Caco-2 (cell line): Measurements from ENCODE around the gene TEX35. TPM values are rescaled to one million over a fixed set of nuclear protein-coding genes. Genes with fewer than 3 reads are reported as not detected.

Source experiments
- BruUV-seq: library from RNA; stranded (reverse); fragments of 400-500 nt; replicated peaks from 2 replicates; lab custom pipeline; 2021; lab: Mats Ljungman, UMichigan
- CTCF ChIA-PET: fragments of 300-600 bp; sonication (Branson Sonifier 250); formaldehyde crosslinking; loops from one replicate; lab custom pipeline; 2022; ENCODE audit warnings: antibody characterized with exemption; lab: Charles Lee
- POLR2A ChIA-PET: fragments of 300-600 bp; sonication (Branson Sonifier 250); formaldehyde crosslinking; loops from one replicate; lab custom pipeline; 2022; ENCODE audit warnings: antibody characterized with exemption; lab: Charles Lee
- DNase-seq, 2 experiments: peaks; one replicate each; pipeline versions ENCODE4 v3.0.0 to v3.0.0-alpha.2; 2020 to 2022
- H3K27me3 ChIP-seq: replicated peaks from 2 replicates; pipeline ENCODE4 v1.6.0; 2011; ENCODE audit warnings: low read length; ENCODE audit not compliant: control insufficient read depth, insufficient read depth
- H3K36me3 ChIP-seq: 2 replicates; pipeline ENCODE4 v1.5.1; 2011; ENCODE audit warnings: low read length; ENCODE audit not compliant: control insufficient read depth, insufficient read depth
- H3K4me1 ChIP-seq: fragments of 250-450 bp; sonication (Bioruptor Pico); 2 replicates; pipeline ENCODE4 v1.5.1; 2020; ENCODE audit warnings: mild to moderate bottlenecking
- H3K4me3 ChIP-seq: 2 replicates; pipeline ENCODE4 v1.5.1; 2011; ENCODE audit warnings: low read depth, mild to moderate bottlenecking, control low read depth, low read length
- H3K9me3 ChIP-seq: fragments of 250-450 bp; sonication (Bioruptor Pico); 2 replicates; pipeline ENCODE4 v1.5.1; 2020; ENCODE audit warnings: mild to moderate bottlenecking, moderate library complexity
- H3K27ac Mint-ChIP-seq: one replicate; pipeline ENCODE4 v1.8.0; 2022; ENCODE audit warnings: mixed read lengths; ENCODE audit not compliant: unreplicated experiment
- H3K27me3 Mint-ChIP-seq: one replicate; pipeline ENCODE4 v1.8.0; 2022; ENCODE audit warnings: mixed read lengths; ENCODE audit not compliant: insufficient read depth, unreplicated experiment
- H3K36me3 Mint-ChIP-seq: one replicate; pipeline ENCODE4 v1.8.0; 2022; ENCODE audit warnings: mild to moderate bottlenecking, mixed read lengths; ENCODE audit not compliant: insufficient read depth, unreplicated experiment
- H3K4me1 Mint-ChIP-seq: one replicate; pipeline ENCODE4 v1.8.0; 2022; ENCODE audit warnings: low read depth, mixed read lengths; ENCODE audit not compliant: unreplicated experiment
- H3K4me3 Mint-ChIP-seq: one replicate; pipeline ENCODE4 v1.8.0; 2022; ENCODE audit warnings: mild to moderate bottlenecking, moderate library complexity, mixed read lengths; ENCODE audit not compliant: unreplicated experiment
- H3K9me3 Mint-ChIP-seq: one replicate; pipeline ENCODE4 v1.8.0; 2022; ENCODE audit warnings: mixed read lengths; ENCODE audit not compliant: unreplicated experiment
- CTCF ChIP-seq, 2 experiments: fragments of 200-600 bp in 1 of 2; IDR thresholded peaks; 1 replicate in 1 of 2; 2 replicates in 1 of 2; pipeline versions ENCODE4 v1.5.1 to v1.8.0; 2011 to 2022; ENCODE audit warnings: antibody characterized with exemption in 1 of 2, control low read depth in 1 of 2, inconsistent platforms in 1 of 2, low read depth in 1 of 2, low read length in 1 of 2, mild to moderate bottlenecking in 1 of 2, moderate library complexity in 1 of 2; ENCODE audit not compliant: insufficient read depth in 1 of 2, severe bottlenecking in 1 of 2, unreplicated experiment in 1 of 2
- intact Hi-C: fragments of 100-400 bp; cut with micrococcal nuclease; formaldehyde crosslinking; loops from one replicate; pipeline ENCODE4 v1.10.0; 2022; ENCODE audit not compliant: unreplicated experiment
- total RNA-seq: library from RNA; stranded (reverse); gene quantifications from 2 replicates; pipeline ENCODE4 v1.2.3, GENCODE V29; 2022

The TEX35 gene
- total RNA-seq, 1 experiment from 2014 or later = not detected

- Histone ChIP-seq H3K4me1 (peaks cover 8% of the 10 kb centered on the region; the same call in 1 of the 2 replicates), H3K4me3 (no peak overlapping the region), H3K36me3 (no peaks in the 10 kb centered on the region), H3K9me3 (no peaks in the 10 kb centered on the region), H3K27me3 (no peaks in the 10 kb centered on the region)
- Mint-ChIP-seq H3K27me3 (no peaks in the 10 kb centered on the region), H3K4me1 (peaks cover 11% of the 10 kb centered on the region), H3K36me3 (no peaks in the 10 kb centered on the region), H3K4me3 (no peak overlapping the region), H3K9me3 (no peaks in the 10 kb centered on the region), H3K27ac (no peak overlapping the region)
- POLR2A ChIA-PET = no interaction called here
- no peak for DNase-seq
- CTCF ChIA-PET = no interaction called here
- BruUV-seq = no TSS peak
- intact Hi-C loops = no loop called here
- TF ChIP-seq CTCF (IDR thresholded peaks at IDR 0.05; ENCODE audit: insufficient read depth in 1 of 2, low read depth in 1 of 2, low read length in 1 of 2, severe bottlenecking in 1 of 2, unreplicated experiment in 1 of 2) = no peak
These were observed 7.9 kb downstream of the TEX35 start for GRCh38 chr1:178520803-178521202.

- CTCF ChIA-PET = no interaction called here
- intact Hi-C loops = no loop called here
- H3K4me1 ChIP-seq = peaks cover 8% of the 10 kb centered on the region; the same call in 1 of the 2 replicates
These were observed 8.3 kb downstream of the TEX35 start for GRCh38 chr1:178521241-178521640.

GRCh38 chr1:178527117-178527516, 14.2 kb downstream of the TEX35 start:
- H3K4me3 Mint-ChIP-seq = no peak overlapping the region
- no TSS peak for BruUV-seq
- no peaks in the 10 kb centered on the region for H3K36me3 Mint-ChIP-seq
- Histone ChIP-seq H3K9me3 (no peaks in the 10 kb centered on the region), H3K4me1 (peaks cover 23% of the 10 kb centered on the region), H3K36me3 (no peaks in the 10 kb centered on the region), H3K27me3 (no peaks in the 10 kb centered on the region), H3K4me3 (no peak overlapping the region)
- H3K9me3 Mint-ChIP-seq = no peaks in the 10 kb centered on the region
- no peaks in the 10 kb centered on the region for H3K27me3 Mint-ChIP-seq
- CTCF ChIA-PET = interaction anchor here (0.6 to 1.0 kb wide), 5 partner anchors 8 to 476 kb away, joined by 3 read pairs; no protein-coding TSS in a partner anchor
- no peak for DNase-seq
- peaks cover 19% of the 10 kb centered on the region for H3K4me1 Mint-ChIP-seq
- TF ChIP-seq CTCF (IDR thresholded peaks at IDR 0.05; ENCODE audit: insufficient read depth in 1 of 2, low read depth in 1 of 2, low read length in 1 of 2, severe bottlenecking in 1 of 2, unreplicated experiment in 1 of 2) = no peak
- intact Hi-C loops = no loop called here
- POLR2A ChIA-PET = interaction anchor here (0.6 kb wide), 1 partner anchor 766 kb away, joined by 3 read pairs; no protein-coding TSS in a partner anchor
- H3K27ac Mint-ChIP-seq = no peak overlapping the region

More at GRCh38 chr1:178521241-178521640, 8.3 kb downstream of the TEX35 start:
- Histone ChIP-seq H3K27me3 (no peaks in the 10 kb centered on the region), H3K4me3 (no peak overlapping the region), H3K9me3 (no peaks in the 10 kb centered on the region), H3K36me3 (no peaks in the 10 kb centered on the region)
- no peak for TF ChIP-seq CTCF (IDR thresholded peaks at IDR 0.05; ENCODE audit: insufficient read depth in 1 of 2, low read depth in 1 of 2, low read length in 1 of 2, severe bottlenecking in 1 of 2, unreplicated experiment in 1 of 2)
- peaks cover 11% of the 10 kb centered on the region for H3K4me1 Mint-ChIP-seq
- BruUV-seq = no TSS peak
- POLR2A ChIA-PET = no interaction called here
- no peaks in the 10 kb centered on the region for H3K27me3 Mint-ChIP-seq
- no peaks in the 10 kb centered on the region for H3K9me3 Mint-ChIP-seq
- no peak for DNase-seq
- no peak overlapping the region for H3K4me3 Mint-ChIP-seq
- no peak overlapping the region for H3K27ac Mint-ChIP-seq
- H3K36me3 Mint-ChIP-seq = no peaks in the 10 kb centered on the region
